Activated CD4-positive, alpha-beta T cell treated with anti-CD3 and anti-CD28 coated beads, Interleukin-2, amount 50 U/mL, for 4 hours (primary cell): ENCODE results near the gene GBX1.

ENCODE experiments used
- DNase-seq, 2 experiments: peaks; one replicate each; pipeline ENCODE4 v3.0.0-alpha.2; 2020

GBX1 gene

DNA sequence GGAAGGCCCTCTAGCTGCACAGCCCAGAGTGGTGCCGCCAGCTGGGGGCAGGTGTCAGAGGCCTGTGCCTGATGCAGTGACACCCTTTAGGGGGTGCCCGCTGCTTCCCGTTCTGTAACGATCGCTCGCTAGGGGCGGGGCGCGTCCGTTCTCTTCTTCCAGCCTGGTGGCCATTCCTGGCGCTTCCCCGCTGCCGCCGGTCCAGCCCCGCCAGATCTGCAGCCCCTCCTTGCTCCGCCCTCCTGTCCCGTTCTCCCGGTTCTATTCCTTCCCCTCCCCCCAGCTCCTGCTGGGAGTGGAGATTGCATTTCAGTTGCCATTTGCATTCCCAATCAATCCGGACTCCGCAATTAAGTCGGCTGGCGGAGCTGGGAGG lies 42.0 kb downstream of the GBX1 start:
- DNase-seq = no peak

DNA sequence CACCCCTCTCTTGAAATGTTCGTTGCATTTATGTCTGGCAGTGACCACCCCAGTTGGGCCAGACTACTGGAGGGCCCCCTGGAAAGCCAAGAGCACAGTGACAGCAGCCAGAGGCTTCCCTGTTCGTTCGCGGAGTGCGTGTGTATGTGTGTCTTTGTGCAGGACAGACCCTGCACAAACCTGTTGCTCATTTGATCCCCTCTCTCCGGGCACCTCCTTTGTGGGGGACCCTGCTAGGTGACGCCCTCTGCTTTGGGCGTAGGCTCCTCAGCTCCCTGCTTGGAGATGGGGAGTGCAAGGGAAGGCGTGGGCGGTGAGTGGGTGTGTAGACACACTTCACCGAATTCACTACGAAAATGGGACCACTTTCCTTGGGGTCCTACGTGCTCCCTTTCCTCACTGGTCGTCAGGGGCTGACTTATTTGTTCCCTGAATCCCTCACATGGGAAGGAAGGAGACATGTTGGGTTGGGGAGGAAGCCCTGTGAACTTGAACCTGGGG lies 42.5 kb downstream of the GBX1 start:
- DNase-seq = no peak

DNA sequence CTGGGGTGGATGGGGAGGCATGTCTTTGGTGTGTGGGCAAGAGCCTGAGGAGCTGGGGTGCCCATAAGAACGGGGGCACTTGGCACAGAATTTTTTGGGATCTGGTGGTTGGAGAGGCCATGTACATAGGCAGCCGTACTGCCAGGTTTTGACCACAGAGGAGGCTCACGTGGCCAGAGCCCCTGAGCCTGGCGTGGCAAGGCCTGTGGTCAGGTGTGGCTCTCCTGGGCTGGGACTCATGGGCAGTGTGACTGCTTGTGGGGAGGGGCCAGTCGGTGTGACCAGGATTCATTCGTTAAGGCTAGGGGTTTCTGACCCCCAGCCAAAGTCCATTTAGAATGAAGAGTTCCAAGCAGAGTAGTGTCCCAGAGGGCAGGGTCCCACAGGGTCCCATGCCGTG lies 43.0 kb downstream of the GBX1 start:
- no peak for DNase-seq

GRCh38 chr7:151123822-151124464 lies 43.6 kb downstream of the GBX1 start:
- peak; percentile 79 to 81 for DNase-seq

DNA sequence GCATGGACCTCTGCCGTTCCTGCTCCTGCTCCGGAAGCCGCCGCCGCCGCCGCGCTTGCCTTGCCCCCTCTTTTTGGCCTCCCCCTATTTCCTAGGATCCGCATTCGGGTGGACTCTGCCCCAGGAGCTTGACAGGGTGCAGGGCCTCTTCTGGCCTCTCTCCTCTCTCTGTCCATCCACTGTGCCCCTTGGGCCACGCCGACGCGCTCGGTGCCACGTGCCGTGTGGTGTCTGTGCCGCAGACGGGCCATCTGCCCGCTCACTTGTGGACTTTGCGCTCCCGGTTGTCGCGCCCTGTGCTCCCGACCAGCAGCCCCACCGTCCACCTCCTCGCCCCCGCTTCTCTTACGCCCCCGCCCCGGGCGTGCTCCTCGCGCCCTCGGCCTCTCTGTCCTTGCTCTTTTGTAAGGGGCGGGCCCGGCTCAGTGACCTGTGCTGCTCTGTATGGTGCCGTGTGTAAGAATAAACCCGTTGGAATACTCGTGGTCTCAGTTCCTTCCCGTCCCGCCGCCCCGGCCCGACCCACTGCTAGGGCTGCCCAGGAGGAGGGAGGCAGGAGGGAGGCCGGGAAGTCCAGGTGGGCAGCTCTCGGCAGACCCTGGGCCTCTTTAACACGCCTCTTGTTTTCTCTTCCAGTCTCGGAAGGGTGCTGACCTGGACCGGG lies 44.2 kb downstream of the GBX1 start:
- DNase-seq = no peak

DNA sequence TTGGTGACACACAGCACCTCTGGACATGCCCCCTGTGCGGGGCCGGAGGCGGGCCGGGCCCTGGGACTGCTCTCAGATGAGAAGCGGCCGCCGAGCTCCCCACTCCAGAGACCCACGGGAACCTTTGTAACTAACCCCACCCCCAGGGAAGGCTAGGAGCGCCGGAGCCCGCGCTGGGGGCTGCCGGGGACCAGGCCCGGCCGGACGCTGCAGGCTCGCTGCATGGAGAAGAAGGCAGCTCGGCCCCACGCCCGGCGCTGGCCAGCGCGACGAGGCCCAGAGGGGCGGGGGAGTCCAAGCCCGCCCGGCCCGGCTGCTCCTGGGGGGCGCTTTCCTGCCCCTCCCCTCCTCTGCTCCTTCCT lies 44.7 kb downstream of the GBX1 start:
- no peak for DNase-seq

DNA sequence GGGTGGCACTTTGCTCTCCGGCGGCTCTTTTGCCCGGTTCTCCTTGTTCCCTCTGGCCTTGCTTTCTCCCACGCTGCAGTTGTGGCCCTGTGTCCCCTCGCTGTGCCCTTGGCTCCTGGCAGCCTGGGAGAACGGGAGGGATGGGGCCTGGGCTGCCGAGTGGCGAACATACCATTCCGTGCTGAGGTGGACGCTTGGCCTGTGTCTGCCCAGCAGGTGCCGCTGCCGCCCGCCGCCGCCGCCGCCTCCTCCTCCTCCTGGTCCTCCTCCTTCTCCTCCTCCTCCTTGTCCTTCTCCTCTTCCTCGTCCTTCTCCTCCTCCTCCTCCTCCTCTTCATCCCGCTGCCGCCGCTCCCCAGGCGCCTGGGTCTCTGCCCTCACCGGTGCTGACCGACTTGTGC lies 45.2 kb downstream of the GBX1 start:
- no peak for DNase-seq

DNA sequence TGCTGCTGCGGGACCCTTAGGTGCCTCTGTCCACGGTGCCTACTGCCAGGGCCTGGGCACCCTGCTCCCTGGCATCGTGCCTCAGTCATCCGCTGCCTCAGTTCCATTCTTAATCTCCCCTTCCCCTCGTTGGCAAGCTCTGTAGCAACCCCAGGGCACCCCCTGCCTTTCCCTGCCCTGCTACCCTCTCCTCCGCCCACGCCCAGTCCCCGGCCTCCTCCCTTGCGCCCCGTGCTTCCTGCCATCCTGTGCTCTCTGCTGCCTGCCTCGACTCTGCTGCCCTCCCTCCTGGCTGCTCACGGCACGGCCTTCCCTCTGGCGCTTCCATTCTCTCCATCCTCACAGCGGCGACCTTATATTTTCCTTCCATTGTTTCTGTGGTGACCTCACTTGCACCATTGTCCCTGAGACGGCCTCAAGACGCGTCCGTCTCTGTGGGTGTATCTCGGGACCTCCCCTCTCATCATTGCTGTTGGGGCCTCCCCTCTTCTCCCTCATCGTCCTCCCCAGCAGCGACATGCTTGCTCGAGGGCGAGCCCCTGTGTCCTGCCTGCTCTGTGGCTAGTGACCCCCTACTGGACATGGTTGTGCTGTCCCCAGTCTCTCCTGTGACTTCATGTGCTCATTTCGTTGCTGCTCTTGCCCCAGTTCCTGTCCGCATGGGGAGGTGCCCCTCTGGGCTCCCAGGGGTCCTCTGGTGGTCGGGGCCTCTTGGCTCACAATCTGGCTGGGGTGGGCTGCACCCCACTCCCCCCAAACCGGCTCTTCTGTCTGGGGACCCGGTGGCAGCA lies 45.9 kb downstream of the GBX1 start:
- no peak for DNase-seq

- no peak for DNase-seq
Measured at GRCh38 chr7:151120896-151121295, 46.6 kb downstream of the GBX1 start.

DNA sequence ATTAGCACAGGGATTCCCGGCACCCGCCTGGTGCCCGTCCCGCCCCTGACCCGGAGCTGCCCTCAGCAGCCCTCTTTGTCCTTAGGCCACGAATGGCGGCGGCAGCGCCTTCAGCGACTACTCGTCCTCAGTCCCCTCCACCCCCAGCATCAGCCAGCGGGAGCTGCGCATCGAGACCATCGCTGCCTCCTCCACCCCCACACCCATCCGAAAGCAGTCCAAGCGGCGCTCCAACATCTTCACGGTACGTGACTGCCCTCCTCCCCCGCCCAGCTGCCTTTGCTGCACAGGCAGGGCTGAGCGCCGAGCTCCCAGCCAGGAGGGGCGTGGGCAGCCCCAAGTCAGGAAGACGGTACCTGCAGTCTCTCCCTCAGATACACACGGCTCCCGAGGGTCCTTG lies 47.6 kb downstream of the GBX1 start:
- no peak for DNase-seq

DNA sequence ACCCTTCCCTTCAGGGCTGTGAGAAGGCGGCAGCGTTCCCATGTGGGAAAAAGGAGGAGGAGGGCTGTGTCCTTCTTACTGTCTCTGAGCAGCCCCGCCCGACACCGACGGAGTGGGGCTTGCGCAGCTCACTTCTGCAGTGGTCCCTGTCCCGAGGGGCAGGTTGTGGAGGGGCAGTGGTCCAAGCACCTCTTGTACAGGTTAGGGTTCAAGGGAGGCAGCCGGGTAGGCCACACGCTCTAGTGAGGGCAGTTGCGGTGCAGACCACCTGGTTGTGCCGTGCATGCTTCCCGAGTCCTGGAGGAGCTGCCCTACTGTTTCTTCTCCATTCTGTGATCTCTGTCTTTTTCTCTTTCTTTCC lies 48.5 kb downstream of the GBX1 start:
- no peak for DNase-seq

- no peak for DNase-seq
Measured at GRCh38 chr7:151118108-151119054, 49.1 kb downstream of the GBX1 start.

GRCh38 chr7:151117565-151117964 lies 49.9 kb downstream of the GBX1 start:
- peak; percentile 32 to 33 for DNase-seq

GRCh38 chr7:151116603-151117440 lies 50.7 kb downstream of the GBX1 start:
- no peak for DNase-seq

- no peak for DNase-seq
Measured at GRCh38 chr7:151115836-151116418, 51.6 kb downstream of the GBX1 start.

DNA sequence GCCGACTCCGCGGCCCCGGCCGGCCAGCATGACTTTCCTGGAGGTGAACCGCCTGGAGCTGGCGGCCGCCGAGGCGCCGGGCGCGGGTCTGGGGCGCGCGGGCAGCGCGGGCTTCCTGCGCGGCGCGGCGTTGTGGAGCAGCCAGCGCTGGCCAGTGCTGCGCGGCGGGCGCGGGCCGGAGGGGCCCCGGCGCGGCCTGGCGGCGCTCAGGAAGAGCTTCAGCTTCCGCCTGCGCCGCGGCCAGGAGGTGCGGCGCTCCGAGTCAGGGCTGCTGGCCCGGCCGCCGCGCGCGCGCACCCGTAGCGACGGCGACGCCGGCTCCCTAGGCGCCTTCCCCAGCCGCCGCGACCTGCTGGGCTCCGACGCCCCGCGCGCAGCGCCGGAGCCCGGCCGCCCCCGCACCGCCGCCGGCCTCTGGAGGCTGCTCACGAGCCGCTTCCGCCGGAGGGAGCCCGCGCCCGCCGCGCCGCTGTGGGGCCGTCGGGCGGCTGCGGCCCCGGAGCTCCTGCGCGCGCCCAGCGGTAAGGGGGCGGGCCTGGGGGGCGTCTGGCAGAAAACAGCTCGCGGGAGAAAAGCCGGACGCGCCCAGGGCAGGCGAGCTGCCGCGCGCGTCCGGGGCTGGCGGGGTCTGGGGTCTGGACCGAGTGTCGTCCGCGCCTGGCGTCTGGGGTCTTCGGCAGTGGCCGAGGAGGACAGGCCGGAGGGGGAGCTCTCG lies 52.2 kb downstream of the GBX1 start:
- peak; percentile 10 to 23 for DNase-seq

GRCh38 chr7:151114151-151115090 lies 53.1 kb downstream of the GBX1 start:
- no peak for DNase-seq

DNA sequence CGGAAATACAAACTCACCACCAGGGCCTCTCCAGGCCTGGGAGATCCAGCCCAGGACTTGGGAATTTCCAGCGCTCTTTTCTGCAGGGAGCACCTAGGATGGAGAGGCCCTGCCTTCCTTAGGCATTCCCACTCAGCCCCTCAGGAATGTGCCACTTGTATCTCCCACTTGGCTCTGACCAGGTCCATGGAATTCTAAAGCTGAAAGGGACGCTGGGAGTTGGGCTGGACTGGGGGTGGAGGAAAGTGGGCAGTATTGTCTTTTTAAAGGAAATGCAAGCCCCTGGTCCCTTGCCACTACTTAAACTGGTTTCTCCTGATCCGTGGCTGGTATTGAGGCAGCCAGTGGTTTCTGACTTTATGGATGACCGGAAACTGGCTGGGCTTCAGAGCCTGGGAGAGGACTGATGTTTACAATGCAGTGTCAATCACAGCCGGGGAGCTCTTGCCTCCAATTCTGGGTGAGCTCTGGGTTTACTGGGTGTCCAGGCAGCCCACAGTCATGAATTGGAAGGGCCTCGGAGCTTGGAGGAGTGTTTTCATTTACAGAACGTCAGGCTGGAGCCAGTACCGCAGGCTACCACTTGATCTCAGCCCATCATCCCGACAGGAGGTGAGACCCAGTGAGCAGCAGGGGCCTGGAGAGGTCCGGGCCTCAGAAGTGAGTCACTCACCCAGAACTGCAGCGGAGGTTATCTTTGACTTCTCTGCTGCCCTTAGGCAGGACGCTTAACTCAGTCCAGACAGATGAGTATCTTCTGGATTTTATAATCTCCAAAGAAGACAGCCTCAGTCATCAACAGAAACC lies 53.9 kb downstream of the GBX1 start:
- DNase-seq = no peak
